ENCODE results near the gene ADGRF5. TPM values are rescaled to one million over a fixed set of nuclear protein-coding genes. Genes with fewer than 3 reads are reported as not detected.

ADGRF5 gene
- total RNA-seq, 1 donor from 2014 or later = 283 TPM

DNA sequence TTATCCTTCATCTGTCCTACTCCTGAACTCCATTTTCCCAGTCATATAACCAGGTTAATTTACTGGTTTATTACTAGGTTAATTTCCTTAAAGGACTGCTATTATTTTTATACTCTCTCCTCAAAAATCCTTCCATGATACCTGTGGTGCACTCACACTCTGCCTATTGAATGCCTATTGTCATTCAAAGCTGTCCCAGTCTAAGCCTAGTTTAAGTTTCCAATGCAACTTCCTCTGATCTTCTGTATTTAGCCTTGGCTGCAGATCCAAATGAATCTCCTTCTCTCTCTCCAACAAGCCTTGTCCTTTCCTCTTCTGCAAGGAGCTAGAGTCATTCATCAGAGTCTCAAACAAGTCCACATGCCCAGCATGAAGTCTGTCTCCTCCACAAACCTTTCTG, 41.3 kb upstream of the ADGRF5 start:
- H3K9me3 ChIP-seq = no peaks in the 10 kb centered on the region
- no peak for ATAC-seq
- H3K4me3 ChIP-seq = no peak overlapping the region

DNA sequence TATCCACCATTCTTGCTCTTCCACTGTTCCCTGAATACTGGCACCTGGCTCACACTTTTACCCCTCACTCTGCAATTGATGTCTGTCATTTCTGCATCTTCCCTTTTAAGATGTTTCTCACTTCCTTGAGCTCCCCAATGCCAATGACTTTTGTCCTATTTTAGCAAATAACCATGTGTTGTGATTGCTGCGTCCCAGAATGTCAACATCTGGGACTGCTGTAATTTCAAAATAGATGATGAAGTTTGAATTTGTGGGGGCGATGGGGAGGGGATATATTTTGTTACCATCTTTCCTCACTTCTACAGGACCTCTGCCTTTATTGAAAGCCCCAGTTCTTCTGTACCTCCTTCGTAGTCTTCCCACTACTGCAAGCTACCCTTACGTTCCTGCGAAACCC, 40.0 kb upstream of the ADGRF5 start:
- no peaks in the 10 kb centered on the region for H3K9me3 ChIP-seq

More for the DNA sequence above, 41.3 kb upstream of the ADGRF5 start:
- no peak for DNase-seq
- intact Hi-C loops (cut with DNase I) = no loop called here
- no peaks in the 10 kb centered on the region for H3K36me3 ChIP-seq
- H3K27ac ChIP-seq = no peak overlapping the region
- peaks cover 16% of the 10 kb centered on the region for H3K4me1 ChIP-seq
- no peaks in the 10 kb centered on the region for H3K27me3 ChIP-seq
- TF ChIP-seq, protein P1, sequence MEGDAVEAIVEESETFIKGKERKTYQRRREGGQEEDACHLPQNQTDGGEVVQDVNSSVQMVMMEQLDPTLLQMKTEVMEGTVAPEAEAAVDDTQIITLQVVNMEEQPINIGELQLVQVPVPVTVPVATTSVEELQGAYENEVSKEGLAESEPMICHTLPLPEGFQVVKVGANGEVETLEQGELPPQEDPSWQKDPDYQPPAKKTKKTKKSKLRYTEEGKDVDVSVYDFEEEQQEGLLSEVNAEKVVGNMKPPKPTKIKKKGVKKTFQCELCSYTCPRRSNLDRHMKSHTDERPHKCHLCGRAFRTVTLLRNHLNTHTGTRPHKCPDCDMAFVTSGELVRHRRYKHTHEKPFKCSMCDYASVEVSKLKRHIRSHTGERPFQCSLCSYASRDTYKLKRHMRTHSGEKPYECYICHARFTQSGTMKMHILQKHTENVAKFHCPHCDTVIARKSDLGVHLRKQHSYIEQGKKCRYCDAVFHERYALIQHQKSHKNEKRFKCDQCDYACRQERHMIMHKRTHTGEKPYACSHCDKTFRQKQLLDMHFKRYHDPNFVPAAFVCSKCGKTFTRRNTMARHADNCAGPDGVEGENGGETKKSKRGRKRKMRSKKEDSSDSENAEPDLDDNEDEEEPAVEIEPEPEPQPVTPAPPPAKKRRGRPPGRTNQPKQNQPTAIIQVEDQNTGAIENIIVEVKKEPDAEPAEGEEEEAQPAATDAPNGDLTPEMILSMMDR (IDR thresholded peaks at IDR 0.05) = no peak

DNA sequence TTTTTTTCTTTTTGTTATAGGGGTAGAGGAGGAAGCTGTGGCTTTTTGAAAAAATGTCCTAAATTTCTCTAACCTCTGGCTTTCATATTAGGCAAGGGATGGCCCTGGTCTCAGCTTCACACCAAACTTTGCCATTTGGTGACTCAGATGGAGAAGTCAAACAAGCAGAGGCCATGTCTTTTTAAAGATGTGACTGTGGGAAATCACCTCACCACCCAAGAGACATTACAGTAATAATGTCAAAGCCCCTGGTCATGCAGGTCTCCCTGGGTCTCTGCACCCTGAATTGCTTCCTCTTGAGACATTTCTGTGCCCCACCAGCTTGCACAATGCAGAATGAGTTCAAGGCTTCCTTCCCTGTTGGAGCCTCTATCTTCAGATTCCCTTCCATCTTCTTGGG, 39.5 kb upstream of the ADGRF5 start:
- Histone ChIP-seq H3K4me3 (no peak overlapping the region), H3K27ac (no peak overlapping the region), H3K4me1 (peaks cover 16% of the 10 kb centered on the region), H3K9me3 (no peaks in the 10 kb centered on the region), H3K36me3 (no peaks in the 10 kb centered on the region), H3K27me3 (no peaks in the 10 kb centered on the region)
- DNase-seq (no peak), ATAC-seq (no peak)
- intact Hi-C loops (cut with DNase I) = no loop called here
- TF ChIP-seq, protein P1 (IDR thresholded peaks at IDR 0.05) = no peak

More for the DNA sequence above, 40.0 kb upstream of the ADGRF5 start:
- no peak overlapping the region for H3K4me3 ChIP-seq
- ATAC-seq = no peak
- intact Hi-C loops (cut with DNase I) = no loop called here
- no peak for DNase-seq
- no peaks in the 10 kb centered on the region for H3K27me3 ChIP-seq
- TF ChIP-seq, protein P1 (IDR thresholded peaks at IDR 0.05) = no peak
- peaks cover 16% of the 10 kb centered on the region for H3K4me1 ChIP-seq
- H3K36me3 ChIP-seq = no peaks in the 10 kb centered on the region
- no peak overlapping the region for H3K27ac ChIP-seq

DNA sequence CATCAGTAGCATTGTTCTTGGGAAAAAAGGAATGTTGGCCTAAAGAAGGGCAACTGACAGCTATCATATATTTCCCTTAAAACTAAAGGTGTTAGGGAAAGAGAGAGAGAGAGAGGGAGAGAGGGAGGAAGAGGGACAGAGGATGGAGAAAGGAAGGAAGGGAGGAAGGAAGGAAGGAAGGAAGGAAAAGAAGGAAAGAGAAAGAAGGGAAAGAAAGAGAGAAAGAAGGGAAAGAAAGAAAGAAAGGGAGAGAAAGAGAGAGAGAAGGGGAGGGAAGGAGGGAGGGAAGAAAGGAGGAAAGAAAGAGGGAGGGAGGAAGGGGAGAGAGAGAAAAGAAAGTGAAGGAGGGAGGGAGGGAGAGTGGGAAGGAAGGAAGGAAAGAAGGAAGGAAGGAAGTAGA, 37.7 kb upstream of the ADGRF5 start:
- intact Hi-C loops (cut with DNase I) = no loop called here
- TF ChIP-seq, protein P1 (IDR thresholded peaks at IDR 0.05) = no peak
- ATAC-seq = no peak
- no peaks in the 10 kb centered on the region for H3K9me3 ChIP-seq
- DNase-seq = no peak
- no peaks in the 10 kb centered on the region for H3K36me3 ChIP-seq
- H3K27ac ChIP-seq = no peak overlapping the region
- H3K4me1 ChIP-seq = peaks cover 1% of the 10 kb centered on the region
- H3K4me3 ChIP-seq = no peak overlapping the region
- H3K27me3 ChIP-seq = no peaks in the 10 kb centered on the region

DNA sequence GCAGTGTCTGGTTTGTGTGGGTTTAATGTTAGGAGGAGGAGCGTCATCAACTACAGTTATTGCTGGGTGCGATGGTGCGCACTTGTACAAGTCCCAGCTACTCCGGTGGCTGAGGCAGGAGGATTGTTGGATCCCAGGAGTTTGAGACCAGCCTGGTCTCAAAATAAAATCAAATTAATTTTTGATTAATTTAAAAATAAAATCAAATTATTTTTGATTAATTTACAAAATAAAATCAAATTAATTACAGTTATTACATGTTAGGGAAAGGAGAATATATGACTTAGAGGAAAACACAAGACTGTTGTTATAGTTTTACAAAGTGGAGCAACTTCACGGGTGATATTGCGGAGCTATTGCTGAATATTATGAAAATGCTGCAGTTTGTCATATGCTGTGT, 34.7 kb upstream of the ADGRF5 start:
- no peaks in the 10 kb centered on the region for H3K9me3 ChIP-seq
- no peak overlapping the region for H3K4me3 ChIP-seq
- H3K27ac ChIP-seq = no peak overlapping the region
- no peak for ATAC-seq
- H3K36me3 ChIP-seq = no peaks in the 10 kb centered on the region
- intact Hi-C loops (cut with DNase I) = no loop called here
- no peak for DNase-seq
- no peaks in the 10 kb centered on the region for H3K27me3 ChIP-seq
- TF ChIP-seq, protein P1 (IDR thresholded peaks at IDR 0.05) = no peak
- H3K4me1 ChIP-seq = peaks cover 7% of the 10 kb centered on the region

DNA sequence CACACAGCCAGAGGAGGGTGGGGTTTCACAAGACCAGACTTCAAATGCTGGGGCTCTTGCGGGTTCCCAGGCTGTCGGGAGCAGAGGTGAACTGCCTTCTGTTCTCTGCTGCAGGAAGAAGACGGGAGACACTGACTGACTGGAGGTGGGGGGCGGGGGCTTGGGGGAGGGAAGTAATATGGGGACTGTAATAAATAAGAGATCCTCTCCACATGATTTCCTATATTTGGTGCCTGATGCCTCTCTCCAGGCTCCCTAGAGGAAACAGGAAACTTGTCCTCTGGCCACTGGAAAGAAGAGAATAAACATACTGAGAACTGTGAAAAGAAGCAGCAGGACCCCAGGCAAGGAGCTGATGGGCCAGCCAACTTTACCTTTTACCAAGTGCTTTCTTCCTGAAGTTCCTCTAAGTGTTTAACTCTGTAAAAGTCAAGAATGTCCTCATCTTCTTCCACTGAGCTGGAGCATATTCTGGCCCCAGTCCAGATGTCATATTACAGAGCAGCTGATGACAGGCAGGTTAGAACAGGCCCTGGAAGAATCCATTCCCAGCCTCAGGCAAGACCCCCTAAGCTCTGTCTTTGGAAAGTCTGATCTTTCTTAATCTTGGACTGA, 33.2 kb upstream of the ADGRF5 start:
- Histone ChIP-seq H3K9me3 (no peaks in the 10 kb centered on the region), H3K4me1 (peaks cover 19% of the 10 kb centered on the region), H3K27ac (peak overlapping the region; percentile 80), H3K4me3 (peak overlapping the region; percentile 49), H3K27me3 (no peaks in the 10 kb centered on the region), H3K36me3 (no peaks in the 10 kb centered on the region)
- TF ChIP-seq, protein P1 (IDR thresholded peaks at IDR 0.05) = no peak
- DNase-seq (no peak), ATAC-seq (peak; percentile 63)
- intact Hi-C loops (cut with DNase I) = no loop called here

Measured in upper lobe of right lung (tissue), 1 donor.